H1 (cell line): ENCODE data around the gene ZNF232. TPM values are rescaled to one million over a fixed set of nuclear protein-coding genes. Genes with fewer than 3 reads are reported as not detected.

Source experiments
- CTCF ChIA-PET: fragments of 300-600 bp; sonication (Branson Sonifier 250); formaldehyde crosslinking; loops from one replicate; lab custom pipeline; 2021; ENCODE audit not compliant: partially characterized antibody; lab: Charles Lee
- POLR2A ChIA-PET: fragments of 300-600 bp; sonication (Branson Sonifier 250); formaldehyde crosslinking; loops from one replicate; lab custom pipeline; 2021; ENCODE audit warnings: inconsistent platforms; ENCODE audit not compliant: partially characterized antibody; lab: Charles Lee
- DNase-seq, 2 experiments: peaks; one replicate each; pipeline versions ENCODE4 v3.0.0 to v3.0.0-alpha.2; 2010 to 2022; ENCODE audit warnings: low spot score in 2 of 2, low read depth in 1 of 2, mixed read lengths in 1 of 2
- FAIRE-seq: peaks from 2 replicates; lab custom pipeline; 2011; peaks lifted over from hg19 to GRCh38; lab: Jason Lieb, UNC
- H2AFZ ChIP-seq: 2 replicates; pipeline ENCODE4 v1.8.1; 2012; ENCODE audit warnings: low read length, inconsistent platforms
- H2AK5ac ChIP-seq: 2 replicates; pipeline ENCODE4 v1.6.1; 2013; ENCODE audit warnings: low read depth, low read length
- H2BK120ac ChIP-seq: replicated peaks from 2 replicates; pipeline ENCODE3; 2013; ENCODE audit warnings: low read depth, low read length, inconsistent platforms
- H2BK12ac ChIP-seq: 2 replicates; pipeline ENCODE4 v1.6.1; 2013; ENCODE audit warnings: low read depth, low read length
- H2BK15ac ChIP-seq: 2 replicates; pipeline ENCODE4 v1.6.1; 2013; ENCODE audit warnings: low read length
- H2BK20ac ChIP-seq: 2 replicates; pipeline ENCODE4 v1.6.1; 2013; ENCODE audit warnings: low read length
- H2BK5ac ChIP-seq: 2 replicates; pipeline ENCODE4 v1.6.1; 2013; ENCODE audit warnings: low read depth, low read length
- H3K14ac ChIP-seq: 2 replicates; pipeline ENCODE4 v1.6.1; 2013; ENCODE audit warnings: inconsistent platforms; ENCODE audit not compliant: insufficient read length
- H3K18ac ChIP-seq: 2 replicates; pipeline ENCODE4 v1.6.1; 2013; ENCODE audit warnings: low read length; ENCODE audit errors: extremely low read depth
- H3K23ac ChIP-seq: 2 replicates; pipeline ENCODE4 v1.6.1; 2013; ENCODE audit warnings: inconsistent platforms; ENCODE audit not compliant: insufficient read length
- H3K23me2 ChIP-seq: 2 replicates; pipeline ENCODE4 v1.6.1; 2013; ENCODE audit warnings: low read depth, low read length
- H3K27ac ChIP-seq: 2 replicates; pipeline ENCODE4 v1.6.1; 2011; ENCODE audit warnings: low read depth, low read length, inconsistent platforms
- H3K27me3 ChIP-seq, 4 experiments: replicated peaks in 1 of 4; 1 replicate in 1 of 4; 2 replicates in 3 of 4; pipeline versions ENCODE4 v1.6.1 to v1.8.1; 2011 to 2013; ENCODE audit warnings: low read length in 3 of 4, mild to moderate bottlenecking in 3 of 4, inconsistent platforms in 2 of 4, mixed read lengths in 2 of 4, moderate library complexity in 1 of 4; ENCODE audit not compliant: control insufficient read depth in 3 of 4, insufficient read depth in 3 of 4; ENCODE audit errors: extremely low read depth in 1 of 4
- H3K36me3 ChIP-seq, 4 experiments: 2 replicates each; pipeline versions ENCODE4 v1.6.1 to v1.8.1; 2011 to 2013; ENCODE audit warnings: mild to moderate bottlenecking in 4 of 4, low read length in 3 of 4, moderate library complexity in 2 of 4, control low read depth in 1 of 4, inconsistent platforms in 1 of 4; ENCODE audit not compliant: insufficient read depth in 4 of 4, control insufficient read depth in 2 of 4
- H3K4ac ChIP-seq: replicated peaks from 2 replicates; pipeline ENCODE3; 2013; ENCODE audit warnings: low read length, low read depth, mixed read lengths, inconsistent platforms; ENCODE audit not compliant: insufficient read length
- H3K4me1 ChIP-seq, 4 experiments: replicated peaks in 1 of 4; 1 replicate in 1 of 4; 2 replicates in 3 of 4; pipeline versions ENCODE4 v1.6.1 to v1.8.1; 2011 to 2013; ENCODE audit warnings: low read length in 3 of 4, inconsistent platforms in 2 of 4, mixed read lengths in 1 of 4; ENCODE audit not compliant: insufficient read depth in 4 of 4, control insufficient read depth in 3 of 4
- H3K4me2 ChIP-seq, 2 experiments: 2 replicates each; pipeline versions ENCODE4 v1.6.1 to v1.8.1; 2011 to 2013; ENCODE audit warnings: low read depth in 2 of 2, low read length in 2 of 2, control low read depth in 1 of 2, inconsistent platforms in 1 of 2, mild to moderate bottlenecking in 1 of 2; ENCODE audit not compliant: insufficient read depth in 1 of 2
- H3K4me3 ChIP-seq, 4 experiments: fragments of 200-600, 300-600 bp in 1 of 4; sonication (generic), shearing (Covaris generic), sonication (Bioruptor Twin) in 1 of 4; 2 replicates each; pipeline versions ENCODE4 v1.5.1 to v1.8.1; 2011 to 2016; ENCODE audit warnings: low read length in 4 of 4, low read depth in 3 of 4, control low read depth in 2 of 4, inconsistent platforms in 2 of 4, mild to moderate bottlenecking in 2 of 4, mixed read lengths in 1 of 4, moderate library complexity in 1 of 4; ENCODE audit not compliant: insufficient read depth in 2 of 4; ENCODE audit errors: extremely low read depth in 1 of 4
- H3K56ac ChIP-seq: replicated peaks from 2 replicates; pipeline ENCODE3; 2013; ENCODE audit warnings: low read depth, mild to moderate bottlenecking, mixed read lengths, low read length, inconsistent platforms; ENCODE audit not compliant: insufficient read length
- H3K79me1 ChIP-seq: 2 replicates; pipeline ENCODE4 v1.6.1; 2013; ENCODE audit warnings: low read depth, low read length, control low read depth
- H3K79me2 ChIP-seq, 2 experiments: 2 replicates each; pipeline versions ENCODE4 v1.6.1 to v1.8.1; 2012 to 2013; ENCODE audit warnings: low read length in 2 of 2, mild to moderate bottlenecking in 2 of 2, inconsistent platforms in 1 of 2; ENCODE audit not compliant: insufficient read depth in 2 of 2, control insufficient read depth in 1 of 2
- H3K9ac ChIP-seq, 4 experiments: replicated peaks in 1 of 4; 1 replicate in 1 of 4; 2 replicates in 3 of 4; pipeline versions ENCODE4 v1.6.1 to v1.8.1; 2011 to 2013; ENCODE audit warnings: low read depth in 3 of 4, low read length in 3 of 4, control low read depth in 2 of 4, mild to moderate bottlenecking in 2 of 4, moderate library complexity in 2 of 4, inconsistent platforms in 1 of 4; ENCODE audit errors: extremely low read depth in 1 of 4
- H3K9me3 ChIP-seq, 2 experiments: 2 replicates each; pipeline versions ENCODE4 v1.6.1 to v1.8.1; 2012 to 2013; ENCODE audit warnings: mild to moderate bottlenecking in 2 of 2, moderate library complexity in 2 of 2, control low read depth in 1 of 2, inconsistent platforms in 1 of 2, low read depth in 1 of 2, low read length in 1 of 2, mixed read lengths in 1 of 2; ENCODE audit not compliant: insufficient read depth in 2 of 2
- H4K20me1 ChIP-seq, 2 experiments: replicated peaks in 1 of 2; 2 replicates each; pipeline versions ENCODE3 to v1.8.1; 2011 to 2013; ENCODE audit warnings: inconsistent platforms in 2 of 2, low read length in 2 of 2, mild to moderate bottlenecking in 1 of 2; ENCODE audit not compliant: insufficient read depth in 2 of 2, control insufficient read depth in 1 of 2
- H4K5ac ChIP-seq: 2 replicates; pipeline ENCODE4 v1.6.1; 2013; ENCODE audit warnings: low read length, low read depth, mixed read lengths, inconsistent platforms; ENCODE audit not compliant: insufficient read length
- H4K8ac ChIP-seq: 2 replicates; pipeline ENCODE4 v1.8.0; 2013; ENCODE audit warnings: mild to moderate bottlenecking, moderate library complexity, low read length, inconsistent platforms; ENCODE audit not compliant: insufficient read depth; ENCODE audit errors: extremely low read depth
- H4K91ac ChIP-seq: replicated peaks from 2 replicates; pipeline ENCODE3; 2013; ENCODE audit warnings: low read length, mixed read lengths, inconsistent platforms; ENCODE audit not compliant: insufficient read length
- CEBPB ChIP-seq: IDR thresholded peaks from 2 replicates; pipeline ENCODE4 v1.6.1; 2012; ENCODE audit warnings: low read depth, low read length
- EP300 ChIP-seq, 2 experiments: IDR thresholded peaks; 1 replicate in 1 of 2; 2 replicates in 1 of 2; pipeline ENCODE4 v1.6.1; 2011 to 2012; ENCODE audit warnings: low read depth in 2 of 2, low read length in 2 of 2, mild to moderate bottlenecking in 2 of 2, borderline replicate concordance in 1 of 2, inconsistent platforms in 1 of 2, moderate library complexity in 1 of 2
- FOSL1 ChIP-seq: IDR thresholded peaks from 2 replicates; pipeline ENCODE4 v1.6.1; 2011; ENCODE audit warnings: mild to moderate bottlenecking, low read depth, low read length, moderate library complexity; ENCODE audit not compliant: insufficient read depth
- NANOG ChIP-seq: IDR thresholded peaks from 2 replicates; pipeline ENCODE4 v1.6.1; 2011; ENCODE audit warnings: low read length, low read depth, mild to moderate bottlenecking, inconsistent platforms; ENCODE audit not compliant: insufficient read depth, poor library complexity, severe bottlenecking
- POU5F1 ChIP-seq: IDR thresholded peaks from 2 replicates; pipeline ENCODE4 v1.6.1; 2011; ENCODE audit warnings: low read depth, mild to moderate bottlenecking, low read length, moderate library complexity
- RAD21 ChIP-seq, 2 experiments: IDR thresholded peaks in 1 of 2; conservative IDR thresholded peaks in 1 of 2; 2 replicates each; pipeline ENCODE4 v1.6.1; 2011; ENCODE audit warnings: low read depth in 2 of 2, low read length in 2 of 2, improper control_type of control experiment in 1 of 2, inconsistent platforms in 1 of 2, mild to moderate bottlenecking in 1 of 2, moderate library complexity in 1 of 2
- SIN3A ChIP-seq, 2 experiments: IDR thresholded peaks in 1 of 2; conservative IDR thresholded peaks in 1 of 2; 2 replicates each; pipeline ENCODE4 v1.6.1; 2011 to 2012; ENCODE audit warnings: low read length in 2 of 2, improper control_type of control experiment in 1 of 2, low read depth in 1 of 2, mild to moderate bottlenecking in 1 of 2
- SP4 ChIP-seq: IDR thresholded peaks from 2 replicates; pipeline ENCODE4 v1.6.1; 2012; ENCODE audit warnings: low read length, inconsistent platforms
- SRF ChIP-seq: IDR thresholded peaks from 2 replicates; pipeline ENCODE4 v1.6.1; 2011; ENCODE audit warnings: mild to moderate bottlenecking, low read depth, low read length, moderate library complexity
- TAF7 ChIP-seq: optimal IDR thresholded peaks from 2 replicates; pipeline ENCODE3; 2011; ENCODE audit warnings: low read depth, mild to moderate bottlenecking, inconsistent platforms, low read length, moderate library complexity, borderline replicate concordance
- ZNF274 ChIP-seq: IDR thresholded peaks from 2 replicates; pipeline ENCODE4 v1.7.0; 2012; ENCODE audit warnings: low read length, borderline replicate concordance; ENCODE audit errors: extremely low read depth
- WGBS, 2 experiments: shearing (Covaris generic) in 1 of 2; methylation state at CpG; one replicate each; pipeline versions ENCODE4 v1.1.6 to v1.1.7; 2013 to 2015; ENCODE audit warnings: low lambda C conversion rate in 2 of 2, mixed read lengths in 2 of 2, inconsistent platforms in 1 of 2, low coverage in 1 of 2, missing lambda C conversion rate in 1 of 2; ENCODE audit not compliant: insufficient replicate concordance in 2 of 2, insufficient coverage in 1 of 2, insufficient read length in 1 of 2; ENCODE audit errors: extremely low coverage in 1 of 2, missing lambda C conversion rate in 1 of 2; 5-methylcytosine and 5-hydroxymethylcytosine counted together
- polyA plus RNA-seq, 7 experiments: library from polyadenylated mRNA; depleted of rRNA in 3 of 7; stranded (reverse) in 5 of 7; unstranded in 2 of 7; fragments of >200 nt in 5 of 7; fragments of 200-250 nt in 2 of 7; gene quantifications; 1 replicate in 5 of 7; 2 replicates in 1 of 7; 4 replicates in 1 of 7; pipeline versions ENCODE4 v1.2.1 to v1.2.3, GENCODE V29; 2011 to 2013; ENCODE audit warnings: missing spikeins in 2 of 7, mixed read lengths in 2 of 7
- total RNA-seq: library from RNA; stranded (reverse); fragmentation: NEBNext Ultra II Directional; extraction: Animal tissue kit (Norgen Biotek cat#: 25700); gene quantifications from 2 replicates; pipeline ENCODE4 v1.2.1, GENCODE V29; 2021
- TF ChIP-seq, protein P1 (sequence below): IDR thresholded peaks from 2 replicates; pipeline ENCODE4 v1.6.1; 2011; ENCODE audit warnings: low read length, improper control_type of control experiment

ZNF232 gene
- total and polyA plus RNA-seq, 2 of the 8 experiments (the other 6 are each of a cell fraction or from before 2014, with no cell fraction given) = 11.1 to 41.0 TPM

DNA sequence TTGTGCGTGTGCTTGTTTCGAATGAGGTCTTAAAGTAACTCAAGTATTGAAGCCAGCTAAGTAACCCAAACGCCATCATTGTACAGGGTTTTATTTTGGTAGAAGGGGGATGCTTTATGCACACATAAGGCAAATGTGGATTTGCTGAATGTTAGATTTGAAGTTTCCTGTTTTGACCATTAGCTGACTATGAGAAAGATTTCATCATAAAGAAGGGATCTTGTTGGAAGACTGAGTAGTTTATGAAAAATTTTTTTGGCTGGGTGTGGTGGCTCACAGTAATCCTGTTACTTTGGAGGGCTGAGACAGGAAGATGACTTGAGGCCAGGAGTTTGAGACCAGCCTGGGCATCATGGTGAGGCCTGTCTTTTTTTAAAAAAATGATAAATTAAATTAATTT, 43.4 kb downstream of the ZNF232 start:
- Histone ChIP-seq H3K23ac (no peak overlapping the region), H4K8ac (no peak overlapping the region), H3K36me3 (no peaks in the 10 kb centered on the region), H3K27me3 (no peaks in the 10 kb centered on the region), H3K4me1 (no peaks in the 10 kb centered on the region), H3K23me2 (no peaks in the 10 kb centered on the region), H3K9me3 (no peaks in the 10 kb centered on the region), H3K4me3 (no peak overlapping the region), H2BK20ac (no peak overlapping the region), H2AFZ (no peak overlapping the region), H3K4me2 (no peak overlapping the region), H3K4ac (no peak overlapping the region), H3K79me2 (no peaks in the 10 kb centered on the region), H2BK15ac (no peak overlapping the region), H3K18ac (no peak overlapping the region), H2BK120ac (no peak overlapping the region), H3K9ac (no peak overlapping the region), H3K14ac (no peak overlapping the region), H2BK12ac (no peak overlapping the region), H2BK5ac (no peak overlapping the region), H2AK5ac (no peak overlapping the region), H3K56ac (no peak overlapping the region), H3K27ac (no peak overlapping the region), H3K79me1 (no peaks in the 10 kb centered on the region), H4K20me1 (no peaks in the 10 kb centered on the region), H4K5ac (no peak overlapping the region), H4K91ac (no peak overlapping the region)
- FAIRE-seq (no peak), DNase-seq (no peak)
- ChIA-PET POLR2A (interaction anchor here (1.0 to 1.4 kb wide), 3 partner anchors 9 to 89 kb away, joined by 3 to 4 read pairs (median 3); no protein-coding TSS in a partner anchor), CTCF (interaction anchor here (0.7 to 1.4 kb wide), 2 partner anchors 38 to 89 kb away, joined by 3 to 6 read pairs; no protein-coding TSS in a partner anchor)
- 93% methylated on average over 3 of the region's 3 CpGs; no CpG with 5 or more reads in 1 of the 2 experiments for WGBS, 2 experiments
- TF ChIP-seq POU5F1 (no peak), RAD21 (IDR thresholded peaks at IDR 0.05 in 1 of 2, conservative IDR thresholded peaks at IDR 0.05 in 1 of 2; ENCODE audit: low read depth in 2 of 2, low read length in 2 of 2) (no peak), SIN3A (conservative IDR thresholded peaks at IDR 0.05 in 1 of 2, IDR thresholded peaks at IDR 0.05 in 1 of 2; ENCODE audit: low read depth in 1 of 2, low read length in 2 of 2) (no peak), CEBPB (no peak), SRF (no peak), ZNF274 (no peak), NANOG (no peak), TAF7 (no peak), SP4 (no peak), FOSL1 (no peak), EP300 (IDR thresholded peaks at IDR 0.05; ENCODE audit: borderline replicate concordance in 1 of 2, low read depth in 2 of 2, low read length in 2 of 2) (no peak)
- TF ChIP-seq, protein P1, sequence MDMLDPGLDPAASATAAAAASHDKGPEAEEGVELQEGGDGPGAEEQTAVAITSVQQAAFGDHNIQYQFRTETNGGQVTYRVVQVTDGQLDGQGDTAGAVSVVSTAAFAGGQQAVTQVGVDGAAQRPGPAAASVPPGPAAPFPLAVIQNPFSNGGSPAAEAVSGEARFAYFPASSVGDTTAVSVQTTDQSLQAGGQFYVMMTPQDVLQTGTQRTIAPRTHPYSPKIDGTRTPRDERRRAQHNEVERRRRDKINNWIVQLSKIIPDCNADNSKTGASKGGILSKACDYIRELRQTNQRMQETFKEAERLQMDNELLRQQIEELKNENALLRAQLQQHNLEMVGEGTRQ = no peak
